GM19455 (cell line): ENCODE data around the gene SDC4.

Source experiments
- ATAC-seq: cut with Tn5 transposase; IDR thresholded peaks from one replicate; pipeline ENCODE4 v1.9.1; 2021; ENCODE audit not compliant: unreplicated experiment

The SDC4 gene

GRCh38 chr20:45322952-45323383, 25.3 kb downstream of the SDC4 start:
- ATAC-seq, result no peak

GRCh38 chr20:45320948-45321595, 27.2 kb downstream of the SDC4 start:
- no peak for ATAC-seq

- no peak for ATAC-seq
Measured at GRCh38 chr20:45318948-45319347, 29.3 kb downstream of the SDC4 start.

GRCh38 chr20:45318386-45318939, 29.8 kb downstream of the SDC4 start:
- no peak for ATAC-seq

- ATAC-seq, result no peak
Measured at GRCh38 chr20:45317826-45318225, 30.4 kb downstream of the SDC4 start.

- ATAC-seq, result no peak
Measured at GRCh38 chr20:45316150-45317080, 31.8 kb downstream of the SDC4 start.

GRCh38 chr20:45315672-45316071, 32.6 kb downstream of the SDC4 start:
- ATAC-seq, result no peak

GRCh38 chr20:45313943-45314342, 34.3 kb downstream of the SDC4 start:
- no peak for ATAC-seq

GRCh38 chr20:45313065-45313695, 35.0 kb downstream of the SDC4 start:
- ATAC-seq, result no peak

GRCh38 chr20:45312241-45312640, 36.0 kb downstream of the SDC4 start:
- ATAC-seq, result no peak

- no peak for ATAC-seq
Measured at GRCh38 chr20:45311589-45312211, 36.5 kb downstream of the SDC4 start.

GRCh38 chr20:45309075-45309474, 39.1 kb downstream of the SDC4 start:
- ATAC-seq, result no peak

GRCh38 chr20:45308117-45308778, 40.0 kb downstream of the SDC4 start, which contains the start of gene MATN4:
MATN4 (minus strand) TSS chr20:45308299; CDS start chr20:45305582, 2,717 bp downstream.
- no peak for ATAC-seq

GRCh38 chr20:45307076-45307640, 41.1 kb downstream of the SDC4 start:
- no peak for ATAC-seq

- no peak for ATAC-seq
Measured at GRCh38 chr20:45306431-45306982, 41.7 kb downstream of the SDC4 start, which contains the start of gene RBPJL. RBPJL (plus strand) TSS chr20:45306840; CDS start chr20:45306923, 83 bp downstream.

GRCh38 chr20:45305262-45305661, 43.0 kb downstream of the SDC4 start:
- no peak for ATAC-seq

GRCh38 chr20:45304464-45304999, 43.7 kb downstream of the SDC4 start:
- ATAC-seq, result no peak

GRCh38 chr20:45303586-45304463, 44.4 kb downstream of the SDC4 start:
- no peak for ATAC-seq
